Stimulated activated CD4-positive, alpha-beta T cell treated with anti-CD3 and anti-CD28 coated beads, TNF-alpha, amount 100 ng/mL, for 24 hours (primary cell): ENCODE measurements around the gene CLCN7.

Experiments used
- DNase-seq, 3 experiments: peaks; one replicate each; pipeline ENCODE4 v3.0.0-alpha.2; 2020; ENCODE audit warnings: low read depth in 3 of 3

Gene CLCN7

DNA sequence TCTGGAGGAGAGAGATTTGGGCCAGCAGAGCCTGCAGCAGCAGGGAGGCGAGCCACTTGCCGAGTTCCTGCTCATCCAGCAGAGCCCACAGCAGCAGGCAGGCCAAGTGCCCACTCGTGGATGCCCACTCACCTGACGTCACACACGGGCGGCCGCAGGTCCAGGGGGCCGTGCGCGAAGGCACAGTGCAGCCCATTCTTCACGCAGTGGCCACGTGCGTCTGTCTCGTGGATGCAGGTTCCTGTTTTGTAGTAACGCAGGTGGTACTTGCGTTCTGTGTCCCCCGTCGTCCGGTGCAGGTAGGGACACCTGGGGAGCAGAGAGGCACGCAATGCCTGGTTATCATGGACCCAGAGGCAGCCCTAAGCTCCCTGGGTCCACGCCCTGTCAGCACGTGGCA is 71.8 kb downstream of the CLCN7 start:
- no peak for DNase-seq

DNA sequence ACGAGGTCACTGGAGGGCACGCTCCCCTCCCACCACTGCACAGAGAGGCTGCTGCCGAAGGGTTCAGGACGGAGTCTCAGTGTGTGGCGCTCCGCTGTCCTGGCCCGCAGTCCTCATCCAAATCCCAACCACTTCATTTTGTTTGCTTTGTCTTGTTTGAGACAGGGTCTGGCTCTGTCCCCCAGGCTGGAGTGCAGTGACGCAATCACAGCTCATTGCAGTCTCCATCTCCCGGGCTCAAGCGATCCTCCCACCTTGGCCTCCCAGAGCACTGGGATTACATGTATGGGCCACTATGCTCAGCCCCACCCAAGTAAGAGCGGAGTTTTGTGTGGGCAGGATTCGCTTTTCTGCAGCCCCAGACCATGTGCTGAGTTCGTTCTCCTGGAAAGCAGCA is 73.1 kb downstream of the CLCN7 start:
- DNase-seq, result no peak

DNA sequence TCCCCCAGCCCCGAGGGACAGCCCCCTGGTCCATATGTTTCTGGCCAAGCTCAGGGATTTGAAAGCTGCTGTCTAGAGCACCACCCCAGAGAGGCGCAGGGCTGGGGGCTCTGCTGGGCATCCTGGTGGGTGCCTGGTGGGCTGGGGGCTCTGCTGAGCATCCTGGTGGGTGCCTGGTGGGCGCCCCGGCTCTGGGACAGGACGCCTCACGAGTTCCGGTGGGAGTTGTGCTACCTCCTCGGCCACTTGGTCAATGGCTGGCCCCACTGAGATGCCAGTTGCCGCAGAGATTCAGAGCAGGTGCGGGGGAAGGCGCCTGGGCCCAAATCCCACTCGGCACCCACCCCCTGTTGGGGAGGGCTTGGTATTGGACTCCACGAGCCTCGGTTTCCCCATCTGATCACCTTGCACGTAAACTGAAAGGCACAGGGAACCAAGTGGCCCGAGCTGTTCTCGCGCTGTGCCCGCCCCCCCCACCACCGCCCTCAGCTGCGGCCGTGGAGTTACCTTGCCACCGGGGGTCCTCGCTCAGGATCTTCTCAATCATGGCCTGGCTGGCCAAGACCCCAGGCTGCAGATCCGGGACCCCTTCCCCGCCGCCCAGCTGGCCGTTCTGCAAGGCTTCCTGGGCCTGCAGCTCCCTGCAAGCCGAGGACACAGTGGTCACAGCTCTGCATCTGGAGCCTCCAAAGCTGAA is 73.6 kb downstream of the CLCN7 start:
- DNase-seq, result no peak

DNA sequence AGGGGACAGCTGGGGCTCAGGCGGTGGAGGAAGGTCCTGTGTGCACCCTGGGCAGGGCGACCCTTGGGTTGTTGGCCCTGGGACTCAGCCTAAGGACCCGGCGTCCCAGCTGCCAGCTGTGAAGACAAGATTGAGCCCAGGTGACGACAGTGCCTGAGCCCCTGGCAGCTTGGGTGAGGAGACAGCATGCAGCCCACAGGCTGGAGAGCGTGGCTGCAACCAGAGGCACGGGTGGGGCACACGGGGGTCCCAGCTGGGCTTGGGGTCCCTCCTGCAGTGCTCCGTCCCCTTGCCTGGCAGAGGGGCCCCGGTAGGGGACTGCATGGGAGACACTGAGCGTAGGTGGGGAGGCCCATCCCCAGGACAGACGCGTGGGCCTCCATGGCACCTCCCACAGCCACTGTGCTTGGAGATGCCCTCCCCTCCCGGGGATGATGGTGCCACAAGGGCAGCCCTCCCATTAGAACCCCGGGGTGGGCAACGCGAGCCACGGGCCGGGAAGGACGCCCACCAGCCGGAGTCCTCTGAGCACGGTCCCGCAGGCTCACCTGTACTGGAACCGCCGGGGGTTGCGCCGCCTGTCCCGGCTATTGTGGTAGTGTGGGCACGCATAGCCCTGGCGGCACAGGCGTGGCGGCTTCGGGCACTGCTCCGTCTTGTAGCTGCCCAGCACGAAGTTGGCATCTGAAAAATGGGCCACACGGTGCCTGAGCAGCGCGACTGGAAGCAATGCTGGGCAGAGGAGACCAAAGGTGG is 75.8 kb downstream of the CLCN7 start:
- DNase-seq, result no peak

DNA sequence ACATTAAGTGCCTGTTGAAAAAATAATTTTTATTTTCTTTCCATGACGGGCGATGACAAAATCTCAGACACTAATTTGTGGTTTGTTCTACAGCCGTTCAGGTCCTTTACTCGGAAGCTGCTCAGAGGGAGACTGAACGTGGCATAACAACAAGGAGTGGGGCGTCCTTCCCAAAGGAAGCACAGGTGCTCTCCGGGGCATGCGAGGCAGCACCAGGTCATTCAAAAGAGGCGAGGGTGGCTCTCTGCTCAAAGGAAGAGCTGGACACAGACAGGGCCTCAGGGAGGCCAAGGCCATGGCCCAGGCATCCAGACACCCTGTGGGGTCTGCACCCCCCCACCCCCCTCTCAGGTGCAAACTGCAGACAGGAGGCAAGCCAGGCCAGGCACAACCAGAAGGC is 76.5 kb downstream of the CLCN7 start:
- DNase-seq, result no peak

DNA sequence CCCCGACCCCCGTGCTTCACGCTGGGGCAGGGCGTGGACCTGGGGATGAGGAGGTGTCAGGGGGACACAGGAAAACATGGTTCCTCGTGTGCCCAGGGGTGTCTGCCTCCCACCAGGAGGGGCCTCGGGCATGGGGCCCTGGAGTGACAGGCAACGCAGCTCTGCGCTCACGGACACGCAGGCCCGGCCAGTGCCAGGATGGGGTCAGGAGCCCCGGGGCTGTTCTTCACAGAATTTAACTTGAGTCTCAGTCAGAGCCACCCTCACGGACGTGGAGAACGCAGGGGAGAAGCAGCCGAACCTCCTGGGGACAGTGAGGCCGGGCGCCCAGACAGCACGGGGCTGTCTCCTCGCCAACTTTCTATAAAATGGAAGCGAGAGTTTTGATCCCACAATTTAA is 77.0 kb downstream of the CLCN7 start:
- DNase-seq, result no peak

DNA sequence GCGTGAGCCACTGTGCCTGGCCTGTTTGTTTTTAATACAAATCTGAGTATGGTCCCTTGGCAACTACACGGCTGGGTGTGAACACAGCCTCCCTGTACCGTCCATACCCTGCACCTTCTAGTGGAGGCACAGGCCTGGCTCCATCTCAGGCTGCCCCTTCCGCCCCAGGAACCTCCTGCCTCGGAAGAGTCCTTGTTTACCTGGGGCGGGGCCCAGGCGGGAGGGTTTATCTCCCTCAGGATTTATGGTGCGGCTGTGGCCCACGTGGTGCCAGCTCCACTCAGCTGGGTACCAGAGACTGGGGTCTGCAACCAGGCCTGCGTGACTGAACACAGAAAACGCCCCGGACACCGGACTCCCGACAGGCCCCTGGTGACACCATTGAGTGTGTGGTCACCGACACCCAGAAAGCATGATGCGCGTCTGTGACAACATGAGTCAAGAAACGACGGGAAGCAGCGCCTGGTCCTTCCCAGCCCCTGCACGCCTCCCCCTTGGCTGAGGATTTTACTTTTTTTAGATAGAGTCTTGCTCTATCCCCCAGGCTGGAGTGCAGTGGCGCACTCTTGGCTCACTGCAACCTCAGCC is 79.3 kb downstream of the CLCN7 start:
- no peak for DNase-seq
